ENCODE measurements around the gene RIPK3.

The RIPK3 gene

DNA sequence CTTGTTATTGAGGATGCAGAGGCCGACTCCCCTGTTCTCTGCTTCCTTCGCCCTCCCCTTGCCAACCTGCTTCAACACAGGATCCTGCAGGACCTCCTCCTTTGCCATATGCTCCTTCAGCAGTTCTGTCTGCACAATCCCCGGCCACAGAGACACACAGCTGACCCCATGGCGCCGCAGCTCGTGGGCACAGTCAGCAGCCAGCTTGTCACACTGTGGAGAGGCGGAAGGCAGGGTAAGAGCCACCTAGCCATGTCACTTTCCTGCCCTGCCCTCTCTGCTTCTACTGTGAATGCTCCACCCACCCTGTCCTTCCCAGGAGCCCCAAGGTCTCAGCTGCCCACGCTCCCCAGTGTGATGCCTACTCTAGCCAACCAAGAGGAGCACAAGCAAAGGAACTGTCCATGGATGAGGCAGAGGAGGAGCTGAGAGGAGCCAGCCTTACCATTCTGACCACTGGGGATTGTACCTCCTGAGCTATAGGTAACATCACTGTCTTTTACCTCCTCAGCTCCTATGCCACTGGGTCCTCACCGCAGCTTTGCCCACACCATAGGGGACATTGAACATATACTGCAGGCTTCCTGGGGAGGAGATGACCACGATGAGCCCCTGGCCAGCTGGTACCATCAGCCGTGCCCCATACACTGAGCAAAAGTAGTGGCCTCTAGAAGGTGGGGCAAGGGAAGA is 47.5 kb downstream of the RIPK3 start:
- H3K27me3 ChIP-seq (replicated peaks; ENCODE audit: insufficient read depth, low read length): no peaks in the 10 kb centered on the region
- H3K79me2 ChIP-seq (ENCODE audit: low read length): no peaks in the 10 kb centered on the region
- no peaks in the 10 kb centered on the region for H3K4me1 ChIP-seq (ENCODE audit: low read length)
- no peak overlapping the region for H3K4me3 ChIP-seq (ENCODE audit: low read length)
- no peaks in the 10 kb centered on the region for H4K20me1 ChIP-seq (ENCODE audit: insufficient read depth, low read length)
- no peak overlapping the region for H2AFZ ChIP-seq (ENCODE audit: low read length)
- no peak overlapping the region for H3K9ac ChIP-seq (ENCODE audit: low read length)
- no peak overlapping the region for H3K27ac ChIP-seq (ENCODE audit: low read length)
- no peaks in the 10 kb centered on the region for H3K9me2 ChIP-seq (replicated peaks; ENCODE audit: insufficient read depth, low read length)
- no peaks in the 10 kb centered on the region for H3K9me3 ChIP-seq (replicated peaks; ENCODE audit: insufficient read depth, low read length)
- DNase-seq: no peak
- no peak for TF ChIP-seq EZH2phosphoT487 (IDR thresholded peaks at IDR 0.05; ENCODE audit: low read length)
- no peak for TF ChIP-seq EZH2 (optimal IDR thresholded peaks at IDR 0.05; ENCODE audit: low read depth, low read length)
- no peak for TF ChIP-seq CTCF (IDR thresholded peaks at IDR 0.05; ENCODE audit: low read length)
- no peak overlapping the region for H3K4me2 ChIP-seq (ENCODE audit: low read depth, low read length)
- H3F3A ChIP-seq (ENCODE audit: insufficient read depth, low read length): no peaks in the 10 kb centered on the region
- no peaks in the 10 kb centered on the region for H3K36me3 ChIP-seq (replicated peaks; ENCODE audit: insufficient read depth, low read length)

- DNase-seq: no peak
- Histone ChIP-seq H3K4me2 (ENCODE audit: low read depth, low read length) (no peak overlapping the region), H3K4me1 (ENCODE audit: low read length) (no peaks in the 10 kb centered on the region), H3K36me3 (replicated peaks; ENCODE audit: insufficient read depth, low read length) (no peaks in the 10 kb centered on the region), H3K9me2 (replicated peaks; ENCODE audit: insufficient read depth, low read length) (no peaks in the 10 kb centered on the region), H3K9ac (ENCODE audit: low read length) (no peak overlapping the region), H3K79me2 (ENCODE audit: low read length) (no peaks in the 10 kb centered on the region), H3K27ac (ENCODE audit: low read length) (no peak overlapping the region), H2AFZ (ENCODE audit: low read length) (no peak overlapping the region), H3K27me3 (replicated peaks; ENCODE audit: insufficient read depth, low read length) (no peaks in the 10 kb centered on the region), H3F3A (ENCODE audit: insufficient read depth, low read length) (no peaks in the 10 kb centered on the region), H3K9me3 (replicated peaks; ENCODE audit: insufficient read depth, low read length) (no peaks in the 10 kb centered on the region), H4K20me1 (ENCODE audit: insufficient read depth, low read length) (no peaks in the 10 kb centered on the region), H3K4me3 (ENCODE audit: low read length) (no peak overlapping the region)
- TF ChIP-seq EZH2 (optimal IDR thresholded peaks at IDR 0.05; ENCODE audit: low read depth, low read length) (no peak), EZH2phosphoT487 (IDR thresholded peaks at IDR 0.05; ENCODE audit: low read length) (no peak)
These were observed 48.2 kb downstream of the RIPK3 start for GRCh38 chr14:24291446-24292117.

GRCh38 chr14:24290746-24291145 is 49.0 kb downstream of the RIPK3 start:
- H4K20me1 ChIP-seq (ENCODE audit: insufficient read depth, low read length): no peaks in the 10 kb centered on the region
- H3K4me2 ChIP-seq (ENCODE audit: low read depth, low read length): no peak overlapping the region
- no peaks in the 10 kb centered on the region for H3K79me2 ChIP-seq (ENCODE audit: low read length)
- H3K4me3 ChIP-seq (ENCODE audit: low read length): no peak overlapping the region
- H3K4me1 ChIP-seq (ENCODE audit: low read length): no peaks in the 10 kb centered on the region
- H3K36me3 ChIP-seq (replicated peaks; ENCODE audit: insufficient read depth, low read length): no peaks in the 10 kb centered on the region
- H3K9me3 ChIP-seq (replicated peaks; ENCODE audit: insufficient read depth, low read length): no peaks in the 10 kb centered on the region
- H3K27ac ChIP-seq (ENCODE audit: low read length): no peak overlapping the region
- no peak overlapping the region for H3K9ac ChIP-seq (ENCODE audit: low read length)
- no peak overlapping the region for H2AFZ ChIP-seq (ENCODE audit: low read length)
- H3F3A ChIP-seq (ENCODE audit: insufficient read depth, low read length): no peaks in the 10 kb centered on the region
- no peaks in the 10 kb centered on the region for H3K27me3 ChIP-seq (replicated peaks; ENCODE audit: insufficient read depth, low read length)
- DNase-seq: no peak
- TF ChIP-seq CTCF (IDR thresholded peaks at IDR 0.05; ENCODE audit: low read length) (no peak), EZH2phosphoT487 (IDR thresholded peaks at IDR 0.05; ENCODE audit: low read length) (no peak)
- no peaks in the 10 kb centered on the region for H3K9me2 ChIP-seq (replicated peaks; ENCODE audit: insufficient read depth, low read length)
